Measurements from ENCODE around the gene RAVER1. TPM values are rescaled to one million over a fixed set of nuclear protein-coding genes. Genes with fewer than 3 reads are reported as not detected.

Gene RAVER1
- total RNA-seq, 4 donors from 2014 or later = 23.7 to 42.2 (median 30.2) TPM

- TF ChIP-seq EP300 (IDR thresholded peaks at IDR 0.05) = peak; percentile 61
- TF ChIP-seq POLR2AphosphoS5 (IDR thresholded peaks at IDR 0.05) = peak; percentile 76 to 81
- TF ChIP-seq POLR2A (IDR thresholded peaks at IDR 0.05; ENCODE audit: low read depth) = peak; percentile 59
- no peak for TF ChIP-seq CTCF (IDR thresholded peaks at IDR 0.05)
- Histone ChIP-seq H3K27ac (replicated peaks in 1 of 4) (peak within 1 kb of the TSS; percentile 68 to 88 (median 79)), H3K36me3 (peaks cover 0 to 11% (median 6%) of the 10 kb centered on the region in 4 donors), H3K27me3 (peaks cover 0 to 39% (median 15%) of the 10 kb centered on the region in 4 donors), H3K4me3 (peak within 1 kb of the TSS; percentile 46 to 59 (median 50)), H3K9me3 (no peaks in the 10 kb centered on the region), H3K4me1 (peaks cover 32 to 57% (median 37%) of the 10 kb centered on the region in 4 donors)
- DNase-seq (ENCODE audit: extremely low spot score) = peak; percentile 98
- whole genome bisulfite sequencing = 5% methylated on average over 43 of the region's 51 CpGs
- intact Hi-C loops (cut with DNase I) = no loop called here
These were observed 62.5 kb downstream of the RAVER1 start, which contains the start of gene ICAM1 for GRCh38 chr19:10270616-10271394. Gene ICAM1 (plus strand): TSS chr19:10271120. CDS start chr19:10271160, 40 bp downstream.

GRCh38 chr19:10270180-10270615 is 63.1 kb downstream of the RAVER1 start:
- intact Hi-C loops (cut with DNase I) = no loop called here
- WGBS = 3% methylated on average over 27 of the region's 37 CpGs
- Histone ChIP-seq H3K4me3 (peak overlapping the region; percentile 46 to 59 (median 50)), H3K36me3 (peaks cover 0 to 8% (median 6%) of the 10 kb centered on the region in 4 donors), H3K9me3 (no peaks in the 10 kb centered on the region), H3K27me3 (peaks cover 0 to 39% (median 15%) of the 10 kb centered on the region in 4 donors), H3K4me1 (peaks cover 32 to 57% (median 37%) of the 10 kb centered on the region in 4 donors), H3K27ac (replicated peaks in 1 of 4) (peak overlapping the region; percentile 68 to 88 (median 79))
- TF ChIP-seq CTCF (IDR thresholded peaks at IDR 0.05) (no peak), POLR2A (IDR thresholded peaks at IDR 0.05; ENCODE audit: low read depth) (no peak), EP300 (IDR thresholded peaks at IDR 0.05) (no peak), POLR2AphosphoS5 (IDR thresholded peaks at IDR 0.05) (no peak)
- no peak for DNase-seq (ENCODE audit: extremely low spot score)

GRCh38 chr19:10269333-10270179 is 63.8 kb downstream of the RAVER1 start:
- Histone ChIP-seq H3K4me1 (peaks cover 32 to 57% (median 37%) of the 10 kb centered on the region in 4 donors), H3K27me3 (peaks cover 0 to 39% (median 15%) of the 10 kb centered on the region in 4 donors), H3K27ac (replicated peaks in 1 of 4) (peak overlapping the region; percentile 68 to 88 (median 79)), H3K4me3 (peak overlapping the region; percentile 46 to 59 (median 50)), H3K36me3 (peaks cover 0 to 2% (median under 1%) of the 10 kb centered on the region in 4 donors), H3K9me3 (no peaks in the 10 kb centered on the region)
- TF ChIP-seq CTCF (IDR thresholded peaks at IDR 0.05) (peak; percentile 93 to 98 (median 93)), POLR2A (IDR thresholded peaks at IDR 0.05; ENCODE audit: low read depth) (no peak), POLR2AphosphoS5 (IDR thresholded peaks at IDR 0.05) (peak in 1 of 2 donors; percentile 61)
- 4% methylated on average over 37 of the region's 59 CpGs for WGBS
- intact Hi-C loops (cut with DNase I) = loop anchor here (1.0 kb wide), 1 partner anchor 121 kb away; no protein-coding TSS in a partner anchor
- peak; percentile 94 for DNase-seq (ENCODE audit: extremely low spot score)

GRCh38 chr19:10268071-10268470 is 65.3 kb downstream of the RAVER1 start:
- H3K36me3 ChIP-seq = no peaks in the 10 kb centered on the region
- 64% methylated on average over 6 of the region's 6 CpGs for WGBS
- peak; percentile 24 to 35 for TF ChIP-seq POLR2AphosphoS5 (IDR thresholded peaks at IDR 0.05)
- TF ChIP-seq POLR2A (IDR thresholded peaks at IDR 0.05; ENCODE audit: low read depth) = no peak
- H3K4me1 ChIP-seq = peaks cover 32 to 52% (median 37%) of the 10 kb centered on the region in 4 donors
- H3K9me3 ChIP-seq = no peaks in the 10 kb centered on the region
- H3K4me3 ChIP-seq = no peak overlapping the region
- intact Hi-C loops (cut with DNase I) = no loop called here
- peaks cover 0 to 39% (median 15%) of the 10 kb centered on the region in 4 donors for H3K27me3 ChIP-seq
- DNase-seq (ENCODE audit: extremely low spot score) = no peak
- H3K27ac ChIP-seq (replicated peaks in 1 of 4) = peak overlapping the region in 3 of 4 donors; percentile 65 to 88 (median 75)
